Measurements from ENCODE around the gene PIRT.

Gene PIRT

GRCh38 chr17:10775740-10776356 lies 62.0 kb downstream of the PIRT start:
- TF ChIP-seq, protein P1, sequence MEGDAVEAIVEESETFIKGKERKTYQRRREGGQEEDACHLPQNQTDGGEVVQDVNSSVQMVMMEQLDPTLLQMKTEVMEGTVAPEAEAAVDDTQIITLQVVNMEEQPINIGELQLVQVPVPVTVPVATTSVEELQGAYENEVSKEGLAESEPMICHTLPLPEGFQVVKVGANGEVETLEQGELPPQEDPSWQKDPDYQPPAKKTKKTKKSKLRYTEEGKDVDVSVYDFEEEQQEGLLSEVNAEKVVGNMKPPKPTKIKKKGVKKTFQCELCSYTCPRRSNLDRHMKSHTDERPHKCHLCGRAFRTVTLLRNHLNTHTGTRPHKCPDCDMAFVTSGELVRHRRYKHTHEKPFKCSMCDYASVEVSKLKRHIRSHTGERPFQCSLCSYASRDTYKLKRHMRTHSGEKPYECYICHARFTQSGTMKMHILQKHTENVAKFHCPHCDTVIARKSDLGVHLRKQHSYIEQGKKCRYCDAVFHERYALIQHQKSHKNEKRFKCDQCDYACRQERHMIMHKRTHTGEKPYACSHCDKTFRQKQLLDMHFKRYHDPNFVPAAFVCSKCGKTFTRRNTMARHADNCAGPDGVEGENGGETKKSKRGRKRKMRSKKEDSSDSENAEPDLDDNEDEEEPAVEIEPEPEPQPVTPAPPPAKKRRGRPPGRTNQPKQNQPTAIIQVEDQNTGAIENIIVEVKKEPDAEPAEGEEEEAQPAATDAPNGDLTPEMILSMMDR (IDR thresholded peaks at IDR 0.05; ENCODE audit: borderline replicate concordance, control extremely low read depth, extremely low read depth, insufficient read depth, missing control alignments): no peak
- in situ Hi-C loops (cut with MboI; ENCODE audit: low sequenced_read_pairs, unreplicated experiment): no loop called here
- no peak for DNase-seq (ENCODE audit: low spot score)

DNA sequence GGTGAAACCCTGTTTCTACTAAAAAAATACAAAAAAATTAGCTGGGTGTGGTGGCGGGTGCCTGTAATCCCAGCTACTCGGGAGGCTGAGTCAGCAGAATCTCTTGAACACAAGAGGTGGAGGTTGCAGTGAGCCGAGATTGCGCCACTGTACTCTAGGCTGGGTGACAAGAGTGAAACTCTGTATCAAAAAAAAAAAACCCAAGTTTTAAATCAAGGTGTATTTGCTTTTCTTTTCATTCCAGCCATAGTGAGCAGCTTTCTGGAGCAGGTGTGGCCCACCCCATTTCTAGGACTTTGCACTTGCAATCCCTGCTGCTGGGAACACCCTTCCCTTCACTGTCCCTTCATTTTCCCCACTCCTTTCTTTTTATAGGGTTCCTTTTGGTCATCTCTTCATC lies 62.8 kb downstream of the PIRT start:
- DNase-seq (ENCODE audit: low spot score): no peak
- in situ Hi-C loops (cut with MboI; ENCODE audit: low sequenced_read_pairs, unreplicated experiment): no loop called here
- TF ChIP-seq, protein P1 (IDR thresholded peaks at IDR 0.05; ENCODE audit: borderline replicate concordance, control extremely low read depth, extremely low read depth, insufficient read depth, missing control alignments): no peak

GRCh38 chr17:10773391-10773790 lies 64.5 kb downstream of the PIRT start:
- TF ChIP-seq, protein P1 (IDR thresholded peaks at IDR 0.05; ENCODE audit: borderline replicate concordance, control extremely low read depth, extremely low read depth, insufficient read depth, missing control alignments): no peak
- in situ Hi-C loops (cut with MboI; ENCODE audit: low sequenced_read_pairs, unreplicated experiment): no loop called here

More at GRCh38 chr17:10773391-10773790, 64.5 kb downstream of the PIRT start:
- DNase-seq (ENCODE audit: low spot score): no peak
